GM18505 (cell line): ENCODE data around the gene ATP2A2.
"Not testable (repeated sequence)": the region's sequence is repeated elsewhere in the genome, so short reads cannot be mapped to it uniquely, and the experiment has no call there.

Source experiments
- ATAC-seq: cut with Tn5 transposase; IDR thresholded peaks from one replicate; pipeline ENCODE4 v1.9.1; 2021; ENCODE audit not compliant: unreplicated experiment
- POLR2A ChIP-seq: IDR thresholded peaks from 4 replicates; pipeline ENCODE4 v1.6.1; 2011; ENCODE audit warnings: borderline replicate concordance; ENCODE audit not compliant: insufficient read depth, insufficient read length; ENCODE audit errors: extremely low read depth

The ATP2A2 gene

DNA sequence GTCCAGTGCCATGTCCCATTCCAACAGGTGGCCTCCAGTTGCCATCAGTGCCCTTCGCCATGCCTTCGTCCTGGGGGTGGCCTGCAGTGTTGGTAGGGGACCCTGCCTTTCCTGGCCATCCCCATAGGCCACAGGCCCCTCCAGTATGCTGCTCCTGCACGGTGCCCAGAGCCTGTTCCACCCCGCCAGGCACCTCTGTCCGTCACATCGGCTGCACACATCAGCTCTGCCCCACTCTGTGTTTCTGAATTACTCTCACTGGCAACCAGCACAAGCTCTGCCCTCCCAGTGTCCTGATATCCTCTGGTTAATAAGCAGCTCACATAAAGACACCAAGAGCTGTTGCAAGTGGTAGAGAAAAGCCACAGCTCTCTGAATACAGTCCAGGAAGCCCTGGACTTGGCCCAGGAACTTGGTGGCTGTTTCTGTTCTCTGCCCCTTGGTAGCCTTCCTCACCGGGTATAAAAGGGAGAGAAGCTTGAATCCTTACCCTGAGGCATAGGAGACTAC, 31.3 kb upstream of the ATP2A2 start:
- no peak for ATAC-seq
- no peak for TF ChIP-seq POLR2A

DNA sequence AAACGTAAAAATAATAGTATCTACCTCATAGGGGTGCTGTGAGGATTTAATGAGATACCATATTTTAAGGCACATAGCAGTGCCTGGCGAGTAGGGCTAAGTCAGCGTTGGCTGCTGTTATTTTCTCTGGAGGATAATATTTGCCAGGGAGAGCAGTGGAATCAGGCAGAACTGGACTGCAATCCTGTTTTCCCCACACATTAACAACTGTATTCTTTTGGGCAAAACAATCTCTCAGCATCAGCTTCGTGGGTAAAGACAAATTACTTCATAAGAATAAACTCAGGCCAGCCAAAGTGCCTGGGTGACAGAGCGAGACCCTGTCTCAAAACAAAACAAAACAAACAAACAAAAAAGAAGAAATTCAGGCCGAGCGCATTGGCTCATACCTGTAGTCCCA, 29.7 kb upstream of the ATP2A2 start:
- no peak for ATAC-seq
- no peak for TF ChIP-seq POLR2A

DNA sequence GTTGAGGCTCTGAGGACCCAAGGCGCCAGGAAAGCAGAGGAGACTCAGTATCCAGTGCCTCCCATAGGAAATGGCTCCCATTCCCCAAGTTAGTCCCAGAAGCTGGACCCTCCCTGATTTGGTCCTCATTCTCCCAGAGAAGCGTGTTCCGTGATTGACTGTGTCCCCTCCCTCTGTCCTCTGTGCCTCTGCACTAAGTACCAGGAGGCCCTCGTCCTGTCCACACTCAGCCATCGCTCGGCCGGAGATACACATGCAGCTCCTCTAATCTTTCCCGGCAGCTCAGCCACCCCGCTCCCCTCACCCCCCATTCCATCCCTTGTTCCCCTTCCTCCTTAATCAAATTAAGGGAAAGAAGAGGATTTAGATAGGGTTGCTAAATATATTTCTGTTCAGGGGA, 28.3 kb upstream of the ATP2A2 start:
- ATAC-seq = no peak
- no peak for TF ChIP-seq POLR2A

DNA sequence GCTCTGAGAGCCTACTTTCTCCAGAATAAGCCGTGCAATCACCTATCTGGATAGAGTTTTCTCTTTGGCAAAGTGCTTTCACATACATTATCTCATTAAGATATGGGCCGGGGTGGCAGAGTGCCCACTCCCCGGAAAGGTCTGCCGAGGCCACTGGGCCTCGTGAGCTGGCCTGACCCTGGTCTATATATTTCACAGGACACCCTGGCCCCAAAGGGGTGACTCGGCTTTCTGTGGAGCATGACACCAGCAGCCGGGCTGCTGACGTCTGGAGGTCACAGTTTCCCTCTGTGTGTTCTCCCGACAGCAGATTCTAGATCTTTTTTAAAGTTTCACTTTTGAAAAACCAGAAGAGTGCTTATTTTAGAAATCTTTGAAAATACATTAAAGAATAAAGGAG, 27.9 kb upstream of the ATP2A2 start:
- no peak for TF ChIP-seq POLR2A
- ATAC-seq = no peak

DNA sequence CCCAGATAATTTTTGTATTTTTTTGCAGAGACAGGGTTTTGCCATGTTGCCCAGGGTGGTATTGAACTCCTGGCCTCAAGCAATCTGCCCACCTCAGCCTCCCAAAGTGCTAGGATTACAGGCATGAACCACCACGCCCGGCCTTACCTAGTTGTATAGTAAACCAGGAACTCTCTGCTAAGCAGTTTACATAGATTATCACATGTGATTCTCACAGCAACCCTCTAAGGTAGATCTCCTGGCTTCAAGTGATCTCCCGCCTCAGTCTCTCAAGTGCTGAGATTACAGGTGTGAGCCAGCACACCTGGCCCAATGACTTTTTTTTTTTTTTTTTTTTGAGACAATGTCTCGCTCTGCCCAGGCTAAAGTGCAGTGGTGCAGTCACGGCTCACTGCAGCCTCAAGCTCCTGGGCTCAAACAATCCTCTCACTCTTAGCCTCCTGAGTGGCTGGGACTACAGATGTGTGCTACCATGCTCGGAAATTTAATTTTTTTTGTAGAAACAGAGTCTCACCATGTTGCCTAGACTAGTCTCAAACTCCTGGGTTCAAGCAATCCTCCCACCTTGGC, 26.0 kb upstream of the ATP2A2 start:
- TF ChIP-seq POLR2A = no peak
- no peak for ATAC-seq

DNA sequence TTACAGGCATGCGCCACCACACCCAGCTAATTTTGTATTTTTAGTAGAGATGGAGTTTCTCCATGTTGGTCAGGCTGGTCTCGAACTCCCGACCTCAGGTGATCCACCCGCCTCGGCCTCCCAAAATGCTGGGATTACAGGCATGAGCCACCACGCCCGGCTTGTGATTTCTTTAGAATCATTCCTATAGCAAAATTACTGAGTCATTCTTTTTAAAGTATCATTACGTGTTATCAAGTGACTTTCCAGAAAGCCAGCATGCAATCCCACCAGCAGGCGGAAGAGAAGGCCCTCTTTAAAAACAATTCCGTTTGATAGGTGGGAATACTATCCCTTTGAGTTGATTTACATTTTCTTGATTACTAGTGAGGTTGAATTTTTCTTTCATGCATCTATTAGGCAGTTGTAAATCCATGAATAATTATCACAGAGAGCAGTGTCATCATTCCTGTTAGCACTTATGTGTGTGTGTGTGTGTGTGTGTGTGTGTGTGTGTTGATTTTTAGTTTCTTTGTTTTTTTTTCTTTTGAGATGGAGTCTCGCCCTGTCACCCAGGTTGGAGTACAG, 25.1 kb upstream of the ATP2A2 start:
- ATAC-seq = not testable (repeated sequence)

DNA sequence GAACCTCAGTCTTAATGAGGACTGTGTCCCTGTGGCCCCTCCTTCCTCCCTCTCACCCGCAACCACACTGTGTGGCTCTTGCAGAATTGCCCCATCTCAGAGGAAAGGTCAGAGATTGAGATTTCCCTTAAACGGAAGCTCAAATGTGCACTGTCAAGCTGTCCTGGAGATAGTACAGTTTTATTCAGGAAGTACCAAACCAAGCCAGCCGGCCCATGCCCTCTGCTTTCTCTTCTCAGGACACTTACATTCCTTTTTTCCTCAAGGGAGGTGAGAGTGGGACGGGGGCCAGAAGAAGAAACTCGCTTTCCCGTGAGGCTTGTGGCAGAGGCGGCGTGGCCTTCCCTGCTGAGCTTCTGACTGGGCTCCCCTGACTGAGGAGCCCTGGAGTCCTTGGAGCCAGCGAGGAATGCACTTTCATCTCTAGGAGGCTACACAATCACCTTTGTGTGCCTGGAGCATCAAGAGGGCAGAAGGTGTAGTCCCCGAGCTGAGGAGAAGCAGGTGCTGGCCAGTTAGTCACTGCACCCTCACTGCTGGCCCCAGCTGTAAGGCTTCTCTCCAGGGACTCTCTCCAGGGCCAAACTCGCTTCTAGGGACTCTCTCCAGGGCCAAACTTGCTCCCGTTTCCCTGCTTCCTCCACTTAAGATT, 24.1 kb upstream of the ATP2A2 start:
- no peak for TF ChIP-seq POLR2A
- no peak for ATAC-seq

DNA sequence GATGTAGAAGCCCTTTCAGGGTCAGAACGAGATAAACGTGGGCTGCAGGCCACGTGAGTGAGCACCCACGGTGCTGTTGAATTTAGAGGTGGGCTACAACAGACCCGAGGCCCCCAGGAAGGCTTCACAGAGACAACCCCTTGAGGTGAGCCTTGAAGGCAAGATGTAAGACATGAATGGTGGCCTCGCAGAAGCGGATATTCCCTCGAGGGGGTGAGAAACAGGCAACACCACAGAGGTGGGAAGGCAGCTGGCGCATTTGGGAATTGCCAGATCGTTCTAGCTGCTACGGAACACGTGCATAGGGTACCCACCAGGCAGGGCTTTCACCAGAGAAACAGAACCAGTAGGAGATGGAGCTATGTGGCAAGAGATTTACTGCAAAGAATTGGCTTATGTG, 22.6 kb upstream of the ATP2A2 start:
- TF ChIP-seq POLR2A = no peak
- no peak for ATAC-seq

DNA sequence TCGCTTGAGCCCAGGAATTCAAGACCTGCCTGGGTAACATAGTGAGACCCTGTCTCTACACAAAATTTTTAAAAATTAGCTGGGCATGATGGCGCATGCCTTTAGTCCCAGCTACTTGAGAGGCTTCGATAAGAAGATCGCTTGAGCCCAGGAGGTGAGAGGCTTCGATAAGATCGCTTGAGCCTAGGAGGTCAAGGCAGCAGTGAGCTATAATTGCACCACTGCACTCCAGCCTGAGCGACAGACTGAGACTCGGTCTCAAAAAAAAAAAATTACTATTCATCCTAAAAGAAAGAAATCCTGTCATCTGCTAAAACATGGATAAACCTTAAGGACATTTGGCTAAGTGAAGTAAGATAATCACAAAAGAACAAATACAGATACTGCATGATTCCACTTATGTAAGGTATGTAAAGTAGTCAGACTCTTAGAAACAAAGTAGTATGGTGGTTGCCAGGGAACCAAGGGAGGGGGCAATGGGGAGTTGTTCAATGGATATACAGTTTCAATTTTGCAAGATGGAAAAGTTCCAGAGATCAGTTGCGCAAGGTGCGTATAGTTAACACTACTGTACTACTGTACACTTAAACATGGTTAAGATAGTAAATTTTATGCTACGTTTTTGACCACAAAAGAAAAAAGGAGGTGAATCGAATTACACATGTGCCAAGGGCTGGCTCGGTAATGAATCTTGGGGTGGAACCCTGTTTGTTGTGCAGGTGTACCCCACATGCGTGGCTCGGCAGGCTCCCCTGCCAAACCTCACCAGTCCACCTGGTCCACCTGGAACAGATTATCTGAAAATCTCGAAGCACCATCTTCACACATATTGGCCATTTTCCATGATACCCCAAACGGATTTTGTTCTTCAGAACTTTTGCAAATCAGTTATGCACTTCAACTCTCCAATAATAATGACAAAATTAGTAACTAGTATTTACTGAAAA, 18.3 kb upstream of the ATP2A2 start:
- ATAC-seq = no peak
- TF ChIP-seq POLR2A = no peak

DNA sequence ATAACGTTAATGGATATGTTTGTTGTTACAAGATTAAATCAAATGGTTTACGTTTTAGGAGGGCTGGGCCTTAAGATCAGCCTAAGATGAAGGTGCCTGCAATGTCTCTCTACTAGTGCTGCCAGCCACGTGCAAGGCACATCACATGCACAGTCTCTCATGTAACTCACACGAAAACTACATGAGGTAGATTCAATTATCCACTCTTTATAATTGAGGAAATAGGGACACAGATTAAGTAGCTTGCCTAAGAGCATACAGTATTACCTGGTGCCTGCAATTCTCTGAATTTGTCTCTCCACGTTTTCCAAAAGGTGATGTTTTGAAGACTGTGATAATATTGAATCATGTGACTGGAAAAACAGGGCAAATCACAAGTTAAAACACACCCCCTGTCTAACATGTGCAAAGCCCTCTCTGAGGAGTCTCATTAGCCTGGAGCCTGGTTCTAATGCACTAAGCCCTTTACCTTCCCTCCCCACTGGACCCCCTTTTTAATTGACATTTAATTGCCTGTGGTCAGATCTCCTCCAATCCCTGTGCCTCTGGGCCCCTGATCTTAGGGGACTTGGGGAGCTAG, 14.6 kb upstream of the ATP2A2 start:
- TF ChIP-seq POLR2A = no peak

DNA sequence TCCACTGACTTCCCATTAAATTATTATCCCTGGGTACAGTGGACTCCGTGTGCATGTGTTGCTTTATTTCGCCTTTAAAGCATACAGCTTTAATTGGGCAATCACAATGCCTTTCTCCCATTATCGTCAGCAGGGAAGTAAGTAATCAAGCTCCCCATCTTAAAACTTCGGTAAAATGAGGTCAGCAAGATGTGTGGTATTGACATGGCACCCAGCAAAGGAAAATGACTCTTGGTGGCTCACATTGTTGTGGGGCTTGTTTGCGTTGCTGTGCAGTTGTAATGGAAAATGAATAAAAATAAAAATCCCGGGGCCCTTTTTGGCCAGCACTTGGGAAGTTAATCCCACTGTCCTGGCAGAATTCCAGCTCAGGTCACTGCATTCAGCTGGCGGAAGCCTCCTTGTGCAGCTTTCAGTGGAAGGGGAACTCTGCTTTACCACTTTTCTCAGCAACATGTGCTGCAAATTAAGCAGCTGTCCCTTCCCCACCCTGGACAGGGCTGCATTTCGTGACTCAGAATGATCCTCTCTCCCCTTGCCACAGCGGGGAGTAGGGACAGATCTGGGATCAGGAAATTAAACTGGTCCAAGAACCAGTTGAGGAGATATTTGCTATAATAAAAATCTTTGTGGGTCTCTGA, 13.9 kb upstream of the ATP2A2 start:
- no peak for TF ChIP-seq POLR2A
- no peak for ATAC-seq

More for the DNA sequence above, 14.6 kb upstream of the ATP2A2 start:
- no peak for ATAC-seq

DNA sequence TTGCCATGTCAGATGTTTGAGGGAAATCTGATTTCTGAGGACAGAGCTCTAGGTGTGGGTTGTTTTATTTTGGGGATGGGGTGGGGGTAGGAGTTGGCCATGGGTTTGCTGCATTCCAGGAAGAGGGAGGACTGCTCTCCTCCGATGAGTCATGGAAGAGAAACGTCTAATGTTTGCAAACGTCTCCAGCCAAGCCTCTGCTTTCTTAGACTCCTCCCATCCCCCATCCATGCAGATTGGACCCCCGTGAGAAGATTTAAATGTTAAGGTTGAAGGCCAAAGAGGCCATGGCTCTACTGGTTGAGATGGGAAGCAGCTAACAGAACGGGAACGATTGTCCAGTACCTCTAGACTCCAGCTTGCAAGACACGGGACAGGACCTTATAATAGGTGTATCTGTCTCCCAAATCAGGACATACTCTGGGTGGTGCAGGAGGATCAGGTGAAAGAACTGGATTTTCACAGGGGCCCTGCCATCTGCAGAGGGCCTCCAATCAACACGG, 11.4 kb upstream of the ATP2A2 start:
- no peak for ATAC-seq
- TF ChIP-seq POLR2A = no peak
